GM12873 (cell line): ENCODE data around the gene ACBD7.

ENCODE experiments used
- CTCF ChIP-seq: IDR thresholded peaks from 2 replicates; pipeline ENCODE4 v1.5.1; 2012; ENCODE audit warnings: low read depth, mild to moderate bottlenecking, moderate library complexity, low read length, control low read depth; ENCODE audit not compliant: insufficient read depth; ENCODE audit errors: missing control alignments

The ACBD7 gene

GRCh38 chr10:15088428-15089261 lies at the start of gene ACBD7:
TSS of gene ACBD7 (minus strand) at chr10:15088776. CDS start at chr10:15088728, 48 bp downstream.
- TF ChIP-seq CTCF = peak; percentile 27

GRCh38 chr10:15137636-15138035 lies 49.1 kb upstream of the ACBD7 start:
- no peak for TF ChIP-seq CTCF

- TF ChIP-seq CTCF = no peak
Observed at GRCh38 chr10:15137036-15137359, 48.4 kb upstream of the ACBD7 start.

GRCh38 chr10:15136129-15137035 lies 47.8 kb upstream of the ACBD7 start:
- no peak for TF ChIP-seq CTCF

GRCh38 chr10:15131330-15131729 lies 42.8 kb upstream of the ACBD7 start:
- no peak for TF ChIP-seq CTCF

- no peak for TF ChIP-seq CTCF
Observed at GRCh38 chr10:15124908-15125307, 36.3 kb upstream of the ACBD7 start.

GRCh38 chr10:15124190-15124589 lies 35.6 kb upstream of the ACBD7 start:
- TF ChIP-seq CTCF = no peak
